NCI-H1417 treated with DMSO at 0.1 percent for 48 hours (cell line): Measurements from ENCODE around the gene NUSAP1.
"Not testable (repeated sequence)": the region's sequence is repeated elsewhere in the genome, so short reads cannot be mapped to it uniquely, and the experiment has no call there.

Experiments used
- DNase-seq: peaks from one replicate; lab custom pipeline; 2025; lab: John Stamatoyannopoulos, UW

NUSAP1 gene, protein sequence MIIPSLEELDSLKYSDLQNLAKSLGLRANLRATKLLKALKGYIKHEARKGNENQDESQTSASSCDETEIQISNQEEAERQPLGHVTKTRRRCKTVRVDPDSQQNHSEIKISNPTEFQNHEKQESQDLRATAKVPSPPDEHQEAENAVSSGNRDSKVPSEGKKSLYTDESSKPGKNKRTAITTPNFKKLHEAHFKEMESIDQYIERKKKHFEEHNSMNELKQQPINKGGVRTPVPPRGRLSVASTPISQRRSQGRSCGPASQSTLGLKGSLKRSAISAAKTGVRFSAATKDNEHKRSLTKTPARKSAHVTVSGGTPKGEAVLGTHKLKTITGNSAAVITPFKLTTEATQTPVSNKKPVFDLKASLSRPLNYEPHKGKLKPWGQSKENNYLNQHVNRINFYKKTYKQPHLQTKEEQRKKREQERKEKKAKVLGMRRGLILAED

DNA sequence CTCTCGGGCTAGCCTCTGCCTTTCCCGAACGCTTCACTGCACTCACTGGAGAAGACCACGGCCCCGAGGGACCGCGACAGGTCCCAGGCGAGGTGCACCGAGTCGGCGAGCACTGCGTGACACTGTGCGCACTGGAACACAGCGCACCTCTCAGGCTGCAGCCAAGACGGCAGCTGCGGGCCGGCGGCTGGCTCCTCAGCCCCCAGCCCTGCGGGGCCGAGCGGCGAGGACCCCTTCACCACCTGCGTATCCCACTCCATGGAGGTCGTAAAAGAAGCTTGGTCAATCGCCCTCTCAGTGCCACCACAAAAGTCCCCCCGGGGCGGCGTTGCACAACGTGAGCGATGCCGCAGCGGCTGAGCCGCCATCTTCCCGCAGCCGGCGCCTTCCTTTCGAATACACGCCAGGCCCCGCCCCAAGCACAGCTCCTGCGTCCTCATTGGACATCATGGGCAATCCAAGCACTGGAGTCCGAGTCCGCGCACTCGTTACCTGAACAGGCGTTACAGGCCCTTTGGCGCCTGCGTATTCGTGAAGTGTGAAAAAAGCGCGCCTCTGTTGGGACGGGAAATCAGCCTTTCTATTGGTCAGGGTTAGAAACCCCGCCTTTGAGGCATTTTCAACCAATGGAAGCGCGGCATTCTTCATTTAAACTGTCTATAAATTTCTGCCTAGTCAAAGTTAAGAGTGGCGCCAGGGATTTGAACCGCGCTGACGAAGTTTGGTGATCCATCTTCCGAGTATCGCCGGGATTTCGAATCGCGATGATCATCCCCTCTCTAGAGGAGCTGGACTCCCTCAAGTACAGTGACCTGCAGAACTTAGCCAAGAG is at the start of gene NUSAP1, which contains the start of gene OIP5:
TSS of gene NUSAP1 (plus strand) at position 688 of the 832 bp plus-strand sequence. CDS start at position 765, 77 bp downstream.
TSS of gene OIP5 (minus strand) at position 398 of the 832 bp plus-strand sequence. CDS start at position 368, 30 bp downstream.
- DNase-seq, result peak; percentile 90

DNA sequence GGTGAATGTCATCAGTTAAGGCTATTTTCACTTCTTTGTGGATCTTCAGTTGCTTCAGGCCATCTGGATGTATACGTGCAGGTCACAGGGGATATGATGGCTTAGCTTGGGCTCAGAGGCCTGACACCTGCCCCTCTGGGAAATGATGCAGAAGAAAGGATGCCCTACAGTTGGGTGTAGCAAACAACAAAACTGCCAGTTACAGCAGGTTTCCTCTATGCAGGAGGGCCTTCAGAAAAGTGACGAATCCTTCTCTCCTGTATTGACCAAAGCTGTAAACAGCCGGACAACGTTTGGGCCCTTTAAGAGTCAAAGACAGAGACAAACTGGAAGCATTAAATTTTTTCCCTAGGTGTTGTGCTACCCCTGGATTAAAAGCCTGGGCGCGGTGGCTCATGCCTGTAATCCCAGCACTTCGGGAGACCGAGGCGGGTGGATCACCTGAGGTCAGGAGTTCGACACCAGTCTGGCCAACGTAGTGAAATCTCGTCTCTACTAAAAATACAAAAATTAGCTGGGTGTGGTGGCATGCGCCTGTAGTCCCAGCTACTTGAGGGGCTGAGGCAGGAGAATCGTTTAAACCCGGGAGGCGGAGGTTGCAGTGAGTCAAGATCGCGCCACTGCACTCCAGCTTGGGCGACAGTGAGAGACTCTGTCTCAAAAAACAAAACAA is 49.6 kb upstream of the NUSAP1 start:
- DNase-seq, result not testable (repeated sequence)

DNA sequence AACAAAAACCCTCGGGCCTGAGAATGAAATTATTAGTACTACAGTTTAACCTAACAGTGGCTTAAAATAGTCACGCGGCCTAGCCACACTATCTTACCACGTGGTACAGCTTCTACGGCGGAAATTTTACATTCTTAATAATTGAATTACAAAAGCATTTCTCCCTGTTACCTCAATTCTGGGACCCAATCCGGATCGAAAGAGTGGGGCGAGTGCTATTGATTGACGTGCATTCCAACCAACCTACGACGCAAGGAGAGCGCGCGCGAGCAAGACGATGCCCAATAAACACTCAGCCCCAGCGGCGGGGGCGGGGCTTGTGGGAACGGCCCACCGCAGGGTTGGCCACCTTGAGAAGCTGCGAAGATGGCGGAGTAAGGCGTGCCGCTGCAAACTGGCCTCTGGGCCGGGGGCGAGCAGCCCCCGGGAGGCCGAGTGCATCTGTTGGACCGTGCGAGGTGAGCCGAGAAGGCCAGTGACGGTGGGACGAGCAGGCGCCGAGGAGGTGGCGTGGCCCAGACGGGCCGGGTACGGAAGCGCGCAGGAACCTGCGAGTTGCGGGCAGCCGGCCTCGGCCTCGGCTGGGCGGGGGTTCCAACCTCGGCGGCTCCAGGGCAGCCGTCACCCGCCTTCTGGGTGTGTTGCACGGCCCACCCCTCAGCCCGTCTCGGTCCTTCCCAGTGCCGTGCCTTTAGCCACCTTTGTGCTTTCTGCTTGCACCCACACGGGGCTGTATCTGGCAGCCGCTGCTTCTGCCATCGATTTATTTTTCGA is 48.8 kb upstream of the NUSAP1 start:
- DNase-seq, result peak; percentile 80

DNA sequence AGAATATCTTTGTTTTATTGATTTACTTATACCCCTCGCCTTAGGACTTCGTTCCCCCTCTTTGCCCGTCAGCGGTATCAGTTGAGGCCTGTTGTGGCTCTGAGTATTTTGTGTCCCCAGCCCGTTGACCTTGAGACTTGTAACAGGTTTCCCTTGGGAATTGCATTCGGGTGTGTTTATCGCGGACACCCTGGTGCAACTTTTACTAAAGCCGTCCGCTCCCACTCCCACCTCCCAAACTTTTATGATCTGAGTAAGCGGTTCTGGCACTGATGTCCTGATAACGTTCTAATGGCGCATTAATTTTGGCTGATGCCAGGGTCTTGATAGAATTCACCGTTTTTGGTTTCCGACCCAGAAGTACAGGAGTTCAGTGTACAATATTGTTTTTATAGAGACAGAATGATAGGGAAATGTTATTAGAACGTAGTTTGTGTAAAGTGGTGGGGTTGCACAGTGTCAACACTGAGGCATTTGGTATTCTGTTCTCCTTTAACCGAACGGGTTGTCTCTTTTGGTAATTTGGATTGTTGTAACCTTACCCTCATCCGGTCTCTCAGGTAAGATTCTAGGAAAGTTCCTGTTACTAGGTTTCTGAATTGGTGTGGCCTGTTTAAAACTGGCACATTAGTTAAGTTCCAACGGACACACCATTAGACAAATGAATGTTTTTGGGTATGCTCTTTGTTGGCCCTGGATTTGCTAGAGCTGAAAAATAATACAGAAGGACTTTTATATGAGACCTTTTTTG is 48.1 kb upstream of the NUSAP1 start:
- DNase-seq, result no peak

DNA sequence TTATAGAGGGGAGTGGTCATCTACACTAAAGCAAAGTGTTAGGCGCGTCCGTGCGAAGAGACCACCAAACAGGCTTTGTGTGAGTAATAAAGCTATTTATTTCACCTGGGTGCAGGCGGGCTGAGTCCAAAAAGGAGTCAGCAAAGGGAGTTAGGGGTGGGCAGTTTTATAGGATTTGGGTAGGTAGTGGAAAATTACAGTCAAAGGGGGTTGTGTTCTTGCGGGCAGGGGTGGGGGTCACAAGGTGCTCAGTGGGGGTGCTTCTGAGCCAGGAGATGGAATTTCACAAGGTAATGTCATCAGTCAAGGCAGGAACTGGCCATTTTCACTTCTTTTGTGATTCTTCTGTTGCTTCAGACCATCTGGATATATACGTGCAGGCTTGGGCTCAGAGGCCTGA is 47.4 kb upstream of the NUSAP1 start:
- no peak for DNase-seq

DNA sequence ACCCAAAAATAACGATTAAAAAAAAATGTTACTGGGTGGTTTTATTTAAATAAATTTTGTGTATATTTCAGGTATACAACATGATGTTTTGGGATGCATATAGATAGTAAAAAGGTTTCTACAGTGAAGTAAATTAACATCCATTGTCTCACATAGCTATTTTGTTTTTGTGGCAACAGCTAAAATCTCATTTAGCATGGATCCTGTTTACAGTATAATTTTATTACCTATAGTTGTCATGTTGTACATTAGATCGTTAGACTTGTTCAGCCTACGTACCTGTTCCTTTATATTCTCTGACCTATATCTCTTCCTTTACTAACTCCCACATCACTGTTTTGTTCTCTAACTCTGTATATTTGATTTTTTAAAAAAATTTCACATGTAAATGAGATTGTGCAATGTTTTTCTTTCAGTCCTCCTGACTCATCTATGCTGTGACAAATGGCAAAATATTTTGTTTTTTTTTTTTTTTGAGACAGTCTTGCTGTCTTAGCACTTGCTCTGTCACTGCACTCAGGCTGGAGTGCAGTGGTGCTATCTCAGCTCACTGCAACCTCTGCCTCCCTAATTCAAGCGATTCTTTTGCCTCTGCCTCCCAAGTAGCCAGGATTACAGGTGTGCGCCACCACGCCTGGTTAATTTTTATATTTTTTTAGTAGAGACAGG is 45.9 kb upstream of the NUSAP1 start:
- DNase-seq, result no peak

DNA sequence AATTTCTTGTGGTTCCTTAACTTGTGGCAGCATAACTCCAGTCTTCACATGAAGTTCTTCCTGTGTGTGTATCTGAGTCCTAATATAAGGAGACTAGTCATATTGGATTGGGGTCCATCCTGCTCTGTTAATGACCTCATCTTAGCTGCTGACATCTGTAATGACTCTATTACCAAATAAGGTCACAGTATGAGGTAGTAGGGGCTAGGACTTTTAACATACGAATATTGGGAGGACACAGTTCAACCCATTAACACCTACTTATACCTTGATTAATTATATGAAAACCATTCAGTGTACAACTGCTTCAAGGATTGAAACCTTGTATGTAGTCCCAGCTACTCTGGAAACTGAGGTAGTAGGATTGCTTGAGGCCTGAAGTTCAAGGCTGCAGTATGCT is 44.2 kb upstream of the NUSAP1 start:
- no peak for DNase-seq

DNA sequence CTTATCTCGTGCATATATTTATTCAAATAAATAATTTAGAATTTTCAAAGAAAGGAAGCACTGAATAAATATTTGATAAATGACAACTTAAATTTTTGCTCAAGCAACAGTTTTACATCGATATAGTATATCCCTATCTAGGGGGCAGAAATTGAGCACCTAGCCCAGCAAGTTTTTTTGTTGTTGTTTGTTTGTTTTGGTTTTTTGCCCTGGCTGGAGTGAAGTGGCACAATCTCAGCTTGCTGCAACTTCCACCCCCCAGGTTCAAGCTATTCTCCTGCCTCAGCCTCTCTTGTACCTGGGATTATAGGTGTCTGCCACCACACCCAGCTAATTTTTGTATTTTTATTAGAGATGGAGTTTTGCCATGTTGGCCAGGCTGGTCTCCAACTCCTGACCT is 42.7 kb upstream of the NUSAP1 start:
- DNase-seq, result no peak

DNA sequence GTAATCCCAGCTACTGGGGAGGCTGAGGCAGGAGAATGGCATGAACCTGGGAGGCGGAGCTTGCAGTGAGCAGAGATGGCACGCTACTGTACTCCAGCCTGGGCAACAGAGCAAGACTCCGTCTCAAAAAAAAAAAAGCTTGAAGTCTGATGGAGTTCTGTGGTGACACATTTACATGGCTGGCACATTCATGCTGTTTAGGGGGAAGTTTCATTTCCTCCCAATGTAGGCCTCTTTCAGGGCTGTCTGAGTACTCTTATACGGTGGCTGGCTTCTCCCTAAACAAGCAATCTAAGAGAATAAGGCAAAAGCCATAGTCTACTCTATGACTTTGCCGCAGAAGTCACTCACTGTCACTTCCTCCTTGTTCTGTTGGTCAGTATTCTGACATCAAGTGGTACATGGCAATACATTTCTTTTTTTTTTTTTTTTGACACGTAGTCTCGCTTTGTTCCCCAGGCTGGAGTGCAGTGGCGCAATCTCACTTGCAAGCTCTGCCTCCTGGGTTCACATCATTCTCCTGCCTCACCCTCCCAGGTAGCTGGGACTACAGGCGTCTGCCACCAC is 41.5 kb upstream of the NUSAP1 start:
- no peak for DNase-seq

DNA sequence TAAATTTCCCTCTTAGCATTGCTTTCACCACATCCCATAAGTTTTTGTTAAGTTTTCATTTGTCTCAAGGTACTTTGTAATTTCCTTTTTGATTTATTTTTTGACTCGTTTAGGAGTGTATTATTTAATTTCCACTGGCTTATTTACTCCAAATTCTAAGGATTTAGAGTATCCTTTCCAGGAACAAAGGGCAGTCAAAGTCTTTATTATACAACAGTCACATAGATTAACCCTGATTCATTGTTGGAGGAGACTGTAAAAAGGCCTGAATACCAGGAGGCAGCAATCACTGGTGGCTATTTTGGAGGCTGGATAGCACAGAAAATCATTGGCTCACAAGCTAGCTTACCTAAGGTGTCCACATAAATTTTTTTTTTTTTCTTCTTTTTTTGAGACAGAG is 40.2 kb upstream of the NUSAP1 start:
- no peak for DNase-seq

DNA sequence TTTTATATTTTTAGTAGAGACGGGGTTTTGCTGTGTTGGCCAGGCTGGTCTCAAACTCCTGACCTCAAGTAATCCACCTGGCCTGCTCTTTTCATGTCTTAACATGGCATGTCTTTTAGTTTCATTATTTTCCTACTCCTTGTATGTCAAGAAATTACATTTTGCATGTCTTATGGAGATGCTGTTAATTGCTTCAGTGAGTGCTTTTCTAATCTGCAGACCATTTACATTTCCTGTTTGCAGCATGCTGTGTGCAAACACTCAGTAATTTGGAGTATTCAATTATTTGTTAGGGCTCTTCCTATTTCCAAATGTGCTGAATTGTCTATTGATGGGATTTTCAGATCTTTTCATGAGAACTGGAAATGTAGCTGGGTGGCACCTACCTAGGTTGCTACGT is 31.5 kb upstream of the NUSAP1 start:
- not testable (repeated sequence) for DNase-seq

DNA sequence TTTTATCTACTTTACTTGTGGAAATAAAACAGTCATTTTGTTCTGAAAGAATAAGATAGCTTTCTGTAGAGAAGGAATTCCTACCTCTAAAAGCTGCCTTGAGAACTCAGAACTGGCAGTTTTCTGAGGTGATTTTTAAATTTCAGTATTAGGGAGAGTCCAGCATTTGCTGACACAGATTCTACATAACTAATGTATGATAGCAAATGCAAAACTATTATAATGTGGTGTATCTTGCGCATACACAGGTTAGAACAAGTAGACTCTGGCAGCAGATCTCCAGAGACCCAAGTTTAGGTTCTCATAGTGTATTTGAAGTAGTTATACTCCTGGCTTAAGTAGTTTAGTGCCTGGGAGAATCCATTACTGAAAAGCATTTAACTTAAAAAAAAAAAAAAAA is 31.1 kb upstream of the NUSAP1 start:
- no peak for DNase-seq

DNA sequence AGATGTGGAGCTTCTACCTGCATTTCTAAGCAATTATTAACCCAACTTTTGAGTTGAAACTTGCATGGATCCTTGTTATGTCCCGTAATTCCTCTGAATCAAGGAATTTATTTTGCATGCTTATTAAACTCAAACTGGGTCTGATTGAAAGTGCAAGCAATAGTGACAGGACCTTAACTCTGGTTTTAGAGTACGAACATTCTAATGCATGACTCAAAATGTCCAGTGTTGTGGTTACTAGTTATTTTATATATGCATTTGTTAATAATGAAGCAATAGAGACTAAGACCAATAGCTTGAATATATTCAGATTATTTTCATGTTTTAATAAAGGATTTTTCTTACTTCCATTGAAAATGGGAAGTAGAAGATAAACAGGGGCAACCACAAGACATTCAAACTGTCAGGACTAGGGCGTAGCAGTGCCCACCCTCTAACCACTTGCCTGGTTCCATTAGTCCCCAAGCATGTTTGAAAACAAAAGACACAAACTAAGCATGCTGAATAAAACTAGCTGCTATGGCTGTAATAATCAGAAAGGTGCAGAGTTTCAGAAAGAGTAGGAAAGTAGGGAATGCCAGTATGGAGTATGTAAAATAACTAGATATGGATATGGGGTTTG is 28.4 kb upstream of the NUSAP1 start:
- DNase-seq, result no peak

DNA sequence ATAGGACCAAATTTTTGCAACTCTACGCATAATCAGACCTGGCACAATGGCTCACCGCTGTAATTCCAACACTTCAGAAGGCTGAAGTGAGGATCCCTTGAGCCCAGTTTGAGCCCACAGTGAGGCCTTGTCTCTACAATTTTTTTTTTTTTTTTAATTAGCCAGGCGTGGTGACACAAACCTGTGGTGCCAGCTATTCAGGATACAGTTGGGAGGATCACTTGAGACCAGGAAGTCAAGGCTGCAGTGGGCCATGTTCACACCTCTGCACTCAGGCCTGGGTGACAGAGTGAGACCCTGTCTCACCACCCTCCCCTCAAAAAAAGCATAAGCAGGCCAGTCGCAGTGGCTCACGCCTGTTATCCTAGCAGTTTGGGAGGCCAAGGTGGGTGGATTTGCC is 25.0 kb upstream of the NUSAP1 start:
- no peak for DNase-seq

DNA sequence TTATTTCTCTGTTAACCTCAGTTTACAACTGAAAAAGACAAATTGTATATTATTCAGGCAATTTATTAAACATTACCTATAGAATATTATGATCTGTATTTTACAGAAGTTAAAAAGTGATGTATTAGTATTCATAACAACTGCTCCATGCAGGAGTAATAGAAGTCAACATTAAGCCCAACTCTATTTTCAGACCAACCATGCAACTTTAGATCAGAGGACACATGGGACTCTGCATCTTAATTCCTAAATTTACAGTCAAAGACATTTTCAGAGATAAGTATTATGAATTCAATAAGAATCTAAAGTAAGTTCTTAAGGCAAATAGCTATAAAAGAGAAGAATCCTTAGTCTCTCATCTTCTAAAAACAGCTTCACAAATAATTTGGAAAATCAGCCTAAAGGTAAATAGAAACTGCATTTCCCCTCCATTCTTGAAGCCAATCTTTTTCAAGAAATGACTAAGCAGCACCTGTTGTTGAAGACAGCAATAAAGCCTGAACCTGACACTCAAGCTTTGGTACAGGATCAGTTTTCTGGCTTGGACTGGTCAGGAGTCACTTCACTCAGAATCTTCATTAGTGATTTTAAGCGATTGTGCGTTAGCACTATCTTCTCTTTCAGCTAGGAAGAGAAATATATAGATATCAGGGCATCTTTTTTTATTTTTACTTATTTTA is 23.3 kb upstream of the NUSAP1 start:
- DNase-seq, result no peak

DNA sequence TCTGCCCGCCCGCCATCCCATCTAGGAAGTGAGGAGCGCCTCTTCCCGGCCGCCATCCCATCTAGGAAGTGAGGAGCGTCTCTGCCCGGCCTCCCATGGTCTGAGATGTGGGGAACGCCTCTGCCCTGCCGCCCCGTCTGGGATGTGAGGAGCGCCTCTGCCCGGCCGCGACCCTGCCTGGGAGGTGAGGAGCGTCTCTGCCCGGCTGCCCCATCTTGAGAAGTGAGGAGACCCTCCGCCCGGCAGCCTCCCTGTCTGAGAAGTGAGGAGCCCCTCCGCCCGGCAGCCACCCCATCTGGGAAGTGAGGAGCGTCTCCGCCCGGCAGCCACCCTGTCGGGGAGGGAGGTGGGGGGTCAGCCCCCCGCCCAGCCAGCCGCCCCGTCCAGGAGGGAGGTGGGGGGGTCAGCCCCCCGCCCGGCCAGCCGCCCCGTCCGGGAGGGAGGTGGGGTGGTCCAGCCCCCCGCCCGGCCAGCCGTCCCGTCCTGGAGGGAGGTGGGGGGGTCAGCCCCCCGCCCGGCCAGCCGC is 11.8 kb upstream of the NUSAP1 start:
- DNase-seq, result not testable (repeated sequence)

DNA sequence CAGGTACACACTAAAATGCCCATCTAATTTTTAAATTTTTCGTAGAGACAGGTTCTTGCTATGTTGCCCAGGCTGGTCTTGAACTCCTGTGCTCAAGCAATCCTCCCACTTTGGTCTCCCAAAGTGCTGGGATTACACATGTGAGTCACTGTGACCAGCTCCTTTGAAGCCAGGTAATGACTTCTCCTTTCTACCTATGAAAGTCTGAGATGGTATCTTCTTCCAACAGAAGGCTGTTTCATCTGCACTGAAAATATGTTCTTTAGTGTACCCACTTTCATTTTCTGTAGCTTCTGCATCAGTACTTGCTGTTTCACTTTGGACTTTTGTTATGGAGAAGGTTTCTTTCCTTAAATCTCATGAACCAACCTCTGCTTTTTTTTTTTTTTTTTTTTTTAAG is 9.1 kb upstream of the NUSAP1 start:
- no peak for DNase-seq

DNA sequence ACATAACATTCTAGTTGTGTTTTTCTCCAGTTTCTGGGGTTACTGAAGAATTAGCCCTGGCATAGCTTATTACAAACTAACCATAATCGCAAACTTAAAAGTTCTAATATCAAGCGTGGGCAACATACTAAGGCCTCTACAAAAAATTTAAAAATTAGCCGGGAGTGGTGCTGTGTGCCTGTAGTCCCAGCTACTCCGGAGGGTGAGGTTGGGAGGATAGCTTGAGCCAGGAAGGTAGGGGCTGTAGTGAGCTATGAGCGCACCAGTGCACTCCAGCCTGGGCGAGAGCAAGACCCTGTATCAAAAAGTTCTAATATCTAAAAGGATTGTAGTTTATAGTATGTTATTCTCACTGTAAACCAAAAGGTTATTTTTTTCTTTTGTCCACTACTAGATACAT is 1.4 kb upstream of the NUSAP1 start:
- DNase-seq, result no peak

DNA sequence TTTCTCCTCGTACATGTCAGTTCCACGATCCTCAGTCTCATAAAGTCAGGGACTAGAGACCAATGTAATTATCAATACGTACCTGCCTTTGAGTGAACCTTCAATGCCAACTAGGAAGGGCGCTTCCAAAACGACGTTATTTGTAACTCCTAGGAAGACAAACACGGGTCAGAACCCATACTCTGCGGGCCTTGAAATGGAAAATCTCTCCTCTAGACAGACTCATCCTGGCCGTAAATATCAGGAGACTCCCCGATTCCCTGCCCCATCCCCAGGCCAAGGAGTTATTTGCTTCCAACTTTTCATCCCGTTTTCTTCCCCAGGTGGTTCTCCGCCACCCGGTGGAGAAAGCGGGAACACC is 868 bp upstream of the NUSAP1 start:
- no peak for DNase-seq
